NK-92 (cell line): Measurements from ENCODE around the gene TMEM235.
"Not testable (repeated sequence)": the region's sequence is repeated elsewhere in the genome, so short reads cannot be mapped to it uniquely, and the experiment has no call there.

Experiments
- DNase-seq: peaks from one replicate; lab custom pipeline; 2025; ENCODE audit not compliant: unreplicated experiment; lab: John Stamatoyannopoulos, UW

The TMEM235 gene

DNA sequence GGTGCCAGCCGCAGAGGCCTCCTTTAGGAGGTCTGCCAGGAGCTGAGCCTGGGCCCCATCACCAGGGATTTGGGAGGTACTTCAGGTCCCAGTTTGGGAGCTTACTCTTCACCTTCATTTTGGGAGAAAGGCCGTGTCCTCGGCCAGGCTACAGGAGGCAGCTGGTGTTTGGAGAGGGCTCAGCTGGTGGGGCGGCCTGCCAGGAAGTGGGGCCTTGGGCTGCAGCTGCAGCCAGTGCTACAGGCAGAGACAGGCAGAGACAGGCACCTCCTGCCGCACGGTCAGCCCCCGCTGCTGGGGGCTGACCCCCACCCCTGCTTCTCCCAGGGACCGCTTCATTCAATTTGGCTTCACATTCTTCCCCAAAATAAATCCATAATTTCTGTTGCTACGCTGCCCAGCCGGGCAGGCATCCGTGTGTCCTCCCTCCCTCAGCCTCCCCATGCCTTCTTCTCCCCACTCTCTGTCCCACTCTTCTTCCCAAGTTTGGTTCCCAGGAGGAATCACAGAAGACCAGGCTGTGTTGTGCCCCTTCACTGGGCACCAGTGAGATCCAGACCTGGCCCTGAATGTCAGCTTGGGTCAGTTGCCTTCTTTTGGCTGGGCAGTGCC, 6.1 kb downstream of the TMEM235 start:
- DNase-seq = no peak

DNA sequence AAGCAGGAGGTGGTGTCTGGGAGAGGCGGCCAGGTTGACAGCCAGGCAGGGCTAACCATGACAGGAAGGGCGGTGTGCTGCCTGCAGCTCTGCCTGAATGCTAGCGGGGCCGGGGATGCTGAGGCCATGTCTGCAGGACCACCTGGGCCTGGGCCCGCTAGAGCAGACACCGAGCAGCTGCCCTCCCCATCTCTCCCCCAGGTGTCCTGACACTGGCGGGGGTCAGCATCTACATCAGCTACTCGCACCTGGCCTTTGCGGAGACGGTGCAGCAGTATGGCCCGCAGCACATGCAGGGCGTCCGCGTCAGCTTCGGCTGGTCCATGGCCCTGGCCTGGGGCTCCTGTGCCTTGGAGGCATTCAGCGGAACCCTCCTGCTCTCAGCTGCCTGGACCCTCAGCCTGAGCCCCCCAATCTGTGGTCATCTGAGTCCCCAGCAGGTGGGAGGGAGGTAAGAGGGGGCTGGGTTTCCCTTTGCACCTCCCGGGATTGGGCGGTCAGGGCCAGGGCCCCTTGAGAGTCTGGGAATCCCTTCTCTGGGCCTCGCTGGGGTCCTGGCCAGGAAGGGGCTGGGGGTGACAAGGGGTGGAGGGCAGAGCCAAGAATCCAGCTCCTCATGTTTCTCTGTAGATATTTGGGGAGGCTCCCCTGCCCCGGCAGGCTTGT, 7.5 kb downstream of the TMEM235 start:
- no peak for DNase-seq

DNA sequence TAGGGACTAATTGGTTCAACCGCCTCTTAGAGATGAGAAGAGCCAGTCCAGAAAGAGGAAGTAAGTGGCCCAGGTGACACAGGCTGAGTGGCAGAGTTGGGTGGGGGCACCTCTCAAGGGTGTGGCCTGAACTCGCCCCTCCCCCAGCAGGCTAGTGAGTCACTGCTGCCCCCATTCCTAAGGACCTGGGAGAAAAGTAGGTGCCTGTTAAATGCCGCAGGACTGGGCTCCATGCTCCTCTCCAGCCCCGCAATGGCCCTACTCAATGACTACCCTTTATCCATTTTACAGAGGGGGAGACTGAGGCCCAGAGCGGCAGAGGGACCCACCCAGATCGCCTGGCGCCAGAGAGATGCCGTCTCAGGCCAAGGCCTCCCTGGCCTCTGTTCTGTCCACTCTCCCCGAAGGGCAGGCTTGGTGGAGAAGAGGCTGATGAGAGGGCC, 8.1 kb downstream of the TMEM235 start:
- no peak for DNase-seq

DNA sequence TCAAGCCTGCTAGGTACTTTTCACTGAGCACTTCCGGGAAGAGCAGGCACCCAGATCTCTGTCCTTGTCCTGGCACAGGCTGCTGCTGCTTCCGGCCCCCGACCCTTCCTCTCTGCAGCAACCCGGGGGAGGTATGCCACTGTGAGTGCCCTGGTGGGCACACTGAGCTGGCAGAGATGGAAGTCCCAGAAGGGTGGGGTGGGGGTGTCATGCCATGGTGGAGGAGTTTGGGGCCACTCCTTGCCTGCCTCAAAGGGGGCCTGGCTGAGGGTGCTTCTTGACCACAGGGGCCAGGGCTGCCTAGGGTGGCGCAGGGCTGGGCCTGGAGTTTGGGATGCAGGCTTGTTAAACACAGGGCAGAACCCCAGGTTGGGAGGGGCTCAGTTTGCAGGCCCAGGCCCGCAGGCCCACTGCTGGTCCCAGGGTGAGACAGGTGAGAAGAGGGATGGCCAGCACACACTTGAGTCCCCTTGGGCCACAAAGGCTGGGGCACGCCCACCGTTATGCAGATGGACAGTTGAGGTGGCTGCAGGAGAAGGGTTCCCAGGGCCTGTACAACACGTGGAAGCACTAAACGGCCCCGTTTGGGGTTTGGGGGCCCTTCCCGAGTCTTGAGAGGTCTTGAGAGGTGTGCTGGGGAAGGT, 8.7 kb downstream of the TMEM235 start:
- no peak for DNase-seq

DNA sequence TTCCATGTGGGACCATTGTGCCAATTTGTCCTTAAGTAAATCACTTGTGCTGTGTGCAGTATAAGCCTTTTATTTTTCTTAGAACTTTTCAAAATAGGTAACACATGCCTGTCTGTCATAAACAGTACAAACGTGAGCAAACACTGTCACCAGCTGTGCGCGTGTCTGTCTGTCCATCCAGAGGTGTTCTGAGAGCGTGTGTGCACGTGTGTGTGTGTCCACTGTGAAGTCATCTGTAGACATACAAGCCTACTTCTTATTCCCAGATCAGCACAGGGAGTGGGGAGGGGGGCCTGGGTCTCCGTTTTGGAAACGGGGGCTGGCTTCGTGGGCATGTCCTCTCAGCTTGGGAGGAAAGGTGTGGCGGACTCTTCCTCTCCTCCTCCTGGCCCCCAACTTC, 9.4 kb downstream of the TMEM235 start:
- DNase-seq = no peak

DNA sequence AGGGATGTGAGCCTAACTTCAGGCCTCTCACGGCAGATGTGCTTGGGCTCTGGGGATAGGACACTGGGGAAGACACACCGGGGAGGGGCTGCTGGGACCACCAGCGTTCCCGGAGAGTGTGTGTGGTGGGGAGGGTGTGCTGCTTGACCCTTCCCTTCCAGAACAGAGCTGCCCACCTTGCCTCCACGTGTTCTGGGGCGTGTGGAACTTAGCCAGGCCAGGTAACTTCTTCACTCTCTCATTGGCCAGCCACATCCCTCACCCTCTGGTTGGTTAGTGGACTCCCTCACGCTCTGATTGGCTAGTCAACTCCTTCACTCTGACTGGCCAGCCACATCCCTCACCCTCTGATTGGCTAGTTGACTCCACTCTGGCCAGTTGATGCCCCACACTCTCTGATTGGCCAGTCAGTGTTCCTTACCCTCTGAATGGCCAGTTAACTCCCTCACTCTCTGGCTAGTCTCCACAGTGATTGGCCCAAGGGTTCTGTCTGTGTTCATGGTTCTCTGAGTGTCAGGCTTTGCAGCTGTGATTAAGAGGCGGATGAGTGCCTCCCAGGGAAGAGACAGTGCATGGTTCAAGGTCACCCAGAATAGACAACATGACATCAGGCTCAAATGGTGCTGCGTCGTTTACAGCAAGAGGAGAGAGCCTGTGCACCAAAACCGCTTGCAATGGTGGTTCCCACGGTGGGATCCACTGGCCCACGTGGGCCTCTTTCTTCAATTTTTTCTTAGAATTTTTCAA, 10.0 kb downstream of the TMEM235 start:
- DNase-seq = no peak

DNA sequence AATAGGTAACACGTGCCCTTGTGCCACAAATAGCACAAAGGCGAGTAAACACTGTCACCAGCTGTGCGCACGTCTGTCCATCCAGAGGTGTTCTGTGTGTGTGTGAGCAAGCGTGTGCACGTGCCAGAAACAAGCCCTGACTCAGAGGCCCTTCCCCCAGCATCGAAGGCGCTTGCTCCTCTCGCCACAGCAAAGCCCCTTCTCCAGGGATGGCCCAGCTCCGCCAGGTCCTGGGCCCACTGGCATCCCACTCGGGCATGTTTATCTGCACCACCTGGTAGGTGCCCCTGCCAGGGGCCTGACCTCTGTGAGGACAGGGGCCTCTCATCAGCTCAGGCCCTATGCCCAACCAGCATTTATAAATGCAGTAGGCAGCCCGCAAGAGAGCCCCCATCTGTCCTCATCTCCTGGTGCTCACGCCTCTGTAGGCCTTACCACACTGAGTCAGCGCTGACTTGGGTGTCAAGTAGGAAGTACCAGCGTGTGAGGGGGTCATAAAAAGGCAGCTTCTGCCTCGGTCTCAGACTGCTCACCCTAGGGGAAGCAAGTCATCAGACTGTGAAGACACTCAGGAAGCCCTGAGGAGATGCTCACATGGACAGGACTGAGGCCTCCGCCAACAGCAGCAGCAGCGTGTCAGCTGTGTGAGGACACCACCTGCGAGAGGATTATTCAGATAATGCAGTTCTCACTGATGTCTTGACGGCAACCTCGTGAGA, 10.8 kb downstream of the TMEM235 start:
- DNase-seq = no peak

DNA sequence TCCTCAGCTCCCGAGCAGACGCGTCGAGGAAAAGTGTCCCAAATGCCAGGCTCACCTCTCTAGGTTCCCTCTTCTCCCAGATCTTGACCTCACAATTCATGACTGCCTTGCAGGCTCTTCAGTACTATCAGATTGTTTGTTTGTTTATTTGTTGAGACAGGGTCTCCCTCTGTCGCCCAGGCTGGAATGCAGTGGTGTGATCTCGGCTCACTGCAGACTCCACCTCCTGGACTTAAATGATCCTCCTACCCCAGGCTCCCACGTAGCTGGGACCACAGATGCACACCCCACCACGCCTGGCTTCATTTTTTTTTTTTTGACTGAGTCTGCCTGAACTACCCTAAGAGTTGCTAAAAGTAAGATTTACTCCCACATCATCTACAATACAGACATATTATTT, 15.9 kb downstream of the TMEM235 start:
- DNase-seq = no peak

DNA sequence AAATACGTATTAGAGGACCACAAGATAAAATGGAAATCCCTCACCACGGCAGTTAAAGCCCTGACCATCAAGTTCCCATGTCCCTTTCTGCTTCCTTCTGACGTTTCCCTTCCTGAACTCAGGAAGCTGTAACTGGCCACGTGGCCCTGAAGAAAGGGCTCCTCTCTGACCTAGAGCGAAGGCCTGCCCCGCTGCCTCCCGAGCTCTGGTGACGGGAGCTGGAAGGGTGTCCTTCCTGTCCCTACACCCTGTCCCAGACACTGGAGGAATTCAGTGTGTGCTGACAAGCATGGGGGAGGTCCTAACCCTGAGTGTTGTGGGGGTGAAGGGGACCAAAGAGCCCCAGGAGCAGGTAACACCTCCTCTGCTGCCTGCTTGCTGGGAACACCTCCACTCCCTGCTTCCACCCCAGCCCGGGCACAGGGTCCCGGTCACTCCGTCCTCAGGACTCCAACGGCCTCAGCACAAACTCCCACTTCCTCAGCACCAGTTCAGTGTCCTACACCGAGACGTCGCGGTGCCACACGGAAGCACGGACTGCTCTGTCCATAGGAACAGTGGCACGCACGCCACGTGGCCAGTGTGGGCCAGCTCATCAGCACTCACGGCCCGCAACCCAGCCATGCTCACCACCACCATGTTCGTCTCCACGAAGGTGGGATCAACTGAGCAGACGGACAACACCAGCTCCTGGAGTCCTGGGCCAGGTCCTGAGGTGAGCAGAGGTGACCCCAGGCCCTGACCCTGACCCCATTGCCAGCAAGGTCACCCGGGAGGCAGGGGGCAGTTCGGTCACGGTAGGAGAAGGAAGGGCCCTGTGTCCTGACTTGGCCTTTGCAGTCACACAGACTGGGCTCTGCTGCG, 16.9 kb downstream of the TMEM235 start:
- DNase-seq = no peak

DNA sequence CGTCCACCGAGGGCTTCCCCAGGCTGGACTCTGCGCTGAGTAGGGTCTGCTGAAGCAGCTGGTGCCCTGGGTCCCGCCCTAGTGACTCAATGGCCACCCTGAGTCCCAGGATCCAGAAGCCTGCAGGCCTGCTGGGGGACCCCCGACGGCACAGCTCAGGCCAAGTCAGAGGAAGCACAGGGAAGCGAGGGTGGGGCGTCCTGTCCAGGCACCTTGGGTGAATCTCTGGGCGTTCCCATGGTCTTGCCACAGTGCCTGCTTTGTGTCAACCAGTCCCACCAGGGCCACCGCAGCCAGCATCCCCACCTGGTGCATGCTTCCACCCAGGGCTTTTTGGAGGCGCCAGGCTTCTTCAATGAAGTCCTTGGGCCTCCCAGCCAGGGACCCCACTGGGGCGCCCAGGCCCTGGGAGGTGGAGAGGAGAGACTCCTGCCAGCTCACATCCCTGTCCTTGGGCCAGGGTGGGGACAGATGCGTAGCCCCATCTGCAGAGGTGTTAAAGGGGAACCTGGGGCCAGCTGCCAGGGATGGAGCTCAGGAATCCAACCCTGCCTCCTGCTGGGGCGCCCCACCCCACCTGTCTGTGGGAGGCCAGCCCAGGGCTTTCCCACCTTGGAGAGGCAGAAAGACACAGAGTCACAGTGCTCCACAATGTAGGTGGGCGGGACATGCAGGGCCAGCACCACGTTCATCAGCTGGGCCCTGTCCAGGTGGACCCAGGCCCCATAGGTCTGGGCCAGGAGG, 17.8 kb downstream of the TMEM235 start:
- no peak for DNase-seq

DNA sequence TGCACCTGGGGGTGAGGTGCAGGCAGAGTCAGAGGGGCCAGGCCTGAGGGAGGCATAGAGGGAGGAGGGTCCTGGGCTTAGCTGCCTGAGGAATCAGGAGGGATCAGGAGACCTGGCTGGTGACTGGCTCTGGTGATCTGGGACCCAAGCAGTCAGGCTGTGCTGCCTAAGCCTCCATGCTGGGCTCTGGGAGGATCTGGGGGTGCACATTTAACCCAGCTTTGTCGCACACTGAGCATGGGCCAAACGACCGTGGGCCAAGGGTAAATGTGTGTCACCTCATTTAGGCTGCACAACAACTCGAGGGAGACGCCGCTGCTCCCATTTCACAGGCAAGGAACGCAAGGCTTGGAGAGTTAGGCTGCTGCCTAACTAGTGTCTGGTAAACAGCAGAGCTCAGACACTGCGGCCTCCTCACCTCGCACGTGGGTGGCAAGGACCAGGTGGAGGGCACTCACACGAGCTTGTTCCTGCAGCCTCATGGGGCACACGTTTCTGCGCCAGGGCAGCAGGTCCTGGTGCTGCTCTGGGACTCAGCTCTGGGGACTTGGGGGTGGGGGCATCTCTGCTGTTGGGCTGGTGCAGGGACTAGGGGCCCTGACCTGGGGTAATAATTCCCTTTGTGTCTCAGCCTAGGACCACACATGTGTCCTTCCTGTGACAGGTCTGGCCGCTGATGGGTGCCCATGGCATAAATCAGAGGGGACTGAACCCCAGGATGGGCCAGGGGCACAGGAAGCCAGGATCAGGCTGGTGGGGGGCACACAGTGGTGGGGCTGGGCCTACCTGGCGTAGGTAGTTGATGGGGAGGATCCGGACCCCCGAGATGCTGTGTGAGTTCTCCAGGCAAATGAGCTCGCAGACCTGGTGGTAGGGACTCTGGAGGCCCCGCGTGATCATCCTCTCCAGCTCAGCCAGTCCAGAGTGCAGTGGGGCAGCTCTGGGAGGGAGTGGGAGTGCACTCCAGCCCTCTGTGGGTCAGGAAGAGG, 18.7 kb downstream of the TMEM235 start:
- no peak for DNase-seq

DNA sequence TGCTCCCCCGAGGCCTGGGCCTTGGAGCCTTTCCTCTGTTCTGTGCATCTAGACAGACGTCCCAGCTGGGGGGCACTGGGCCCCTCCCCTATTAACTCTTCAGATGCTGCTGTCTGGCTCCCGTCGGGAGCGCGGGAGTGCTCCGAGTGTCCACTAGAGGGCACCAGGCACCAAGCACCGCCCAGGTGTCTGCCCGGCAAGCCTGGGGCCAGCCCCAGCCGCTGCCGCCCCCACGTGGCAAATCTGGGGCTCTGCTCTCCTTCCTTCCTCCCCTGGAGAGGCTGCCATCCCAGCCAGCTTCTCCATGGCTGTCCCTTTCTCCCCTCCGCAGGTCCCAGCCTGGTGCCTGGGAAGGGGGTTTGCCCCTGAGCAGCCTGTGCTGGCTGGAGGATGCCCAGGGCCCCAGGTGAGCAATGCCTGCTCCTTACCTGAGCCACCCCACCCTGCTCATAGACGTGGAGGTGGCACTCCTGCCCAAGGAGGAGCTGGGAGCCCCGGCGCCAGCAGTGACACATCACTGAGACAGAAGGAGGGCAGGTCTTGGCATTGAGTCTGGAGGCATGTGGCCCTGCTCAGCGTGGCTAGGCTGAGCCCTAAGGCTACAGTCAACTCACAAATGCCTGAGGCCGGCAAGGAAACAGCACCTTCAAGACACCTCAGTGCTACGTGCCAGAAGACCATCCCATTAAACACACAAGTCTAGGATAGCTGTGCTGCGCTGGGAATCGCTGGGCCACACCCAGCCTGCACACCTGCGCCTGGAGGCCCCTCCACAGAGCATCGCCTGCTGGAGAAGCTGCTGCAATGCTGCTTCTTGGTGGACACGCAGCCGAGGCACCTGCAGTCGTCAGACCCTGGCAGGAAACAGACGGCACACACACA, 19.7 kb downstream of the TMEM235 start:
- DNase-seq = peak; percentile 17

DNA sequence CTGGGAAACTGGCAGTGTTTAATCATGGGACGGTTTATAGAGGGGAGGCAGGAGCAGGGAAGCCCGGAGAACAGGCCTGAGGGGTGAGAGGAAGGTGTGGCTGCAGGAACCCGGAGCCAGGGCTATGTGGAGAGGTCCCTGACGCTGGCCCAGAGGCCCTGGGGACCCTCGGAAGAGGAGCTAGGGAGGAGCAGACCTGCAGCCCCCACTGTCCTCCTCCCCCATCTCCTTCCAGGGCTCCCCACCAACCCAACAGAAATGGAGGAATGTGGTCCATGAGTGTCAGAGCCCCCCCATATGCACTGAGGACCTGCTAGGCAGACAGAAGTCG, 20.3 kb downstream of the TMEM235 start:
- no peak for DNase-seq

DNA sequence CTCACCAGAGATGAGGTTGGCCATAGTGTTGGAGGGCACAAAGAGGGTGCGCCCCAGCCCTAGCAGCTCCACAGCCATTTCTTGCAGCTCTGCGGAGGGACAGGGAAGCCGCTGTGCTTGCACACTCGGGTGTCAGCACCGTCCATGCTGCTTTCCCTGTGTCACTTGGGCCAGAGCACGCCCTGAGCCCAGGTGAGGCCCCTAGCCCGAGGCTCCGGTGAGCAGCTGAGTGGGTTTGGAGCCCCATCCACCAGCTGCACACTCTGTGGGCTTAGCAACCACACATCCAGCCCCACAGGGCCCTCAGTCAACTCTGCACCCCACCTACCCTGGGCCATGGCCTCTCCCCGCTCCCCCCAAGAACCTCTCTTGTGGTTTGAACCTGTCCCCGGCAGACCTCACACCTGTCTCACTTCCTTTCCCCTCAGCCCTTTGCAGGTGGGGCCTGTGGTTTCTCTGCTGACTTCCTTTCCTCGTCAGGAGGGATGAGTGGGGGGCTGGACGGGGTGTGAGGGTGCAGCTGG, 20.7 kb downstream of the TMEM235 start:
- no peak for DNase-seq

DNA sequence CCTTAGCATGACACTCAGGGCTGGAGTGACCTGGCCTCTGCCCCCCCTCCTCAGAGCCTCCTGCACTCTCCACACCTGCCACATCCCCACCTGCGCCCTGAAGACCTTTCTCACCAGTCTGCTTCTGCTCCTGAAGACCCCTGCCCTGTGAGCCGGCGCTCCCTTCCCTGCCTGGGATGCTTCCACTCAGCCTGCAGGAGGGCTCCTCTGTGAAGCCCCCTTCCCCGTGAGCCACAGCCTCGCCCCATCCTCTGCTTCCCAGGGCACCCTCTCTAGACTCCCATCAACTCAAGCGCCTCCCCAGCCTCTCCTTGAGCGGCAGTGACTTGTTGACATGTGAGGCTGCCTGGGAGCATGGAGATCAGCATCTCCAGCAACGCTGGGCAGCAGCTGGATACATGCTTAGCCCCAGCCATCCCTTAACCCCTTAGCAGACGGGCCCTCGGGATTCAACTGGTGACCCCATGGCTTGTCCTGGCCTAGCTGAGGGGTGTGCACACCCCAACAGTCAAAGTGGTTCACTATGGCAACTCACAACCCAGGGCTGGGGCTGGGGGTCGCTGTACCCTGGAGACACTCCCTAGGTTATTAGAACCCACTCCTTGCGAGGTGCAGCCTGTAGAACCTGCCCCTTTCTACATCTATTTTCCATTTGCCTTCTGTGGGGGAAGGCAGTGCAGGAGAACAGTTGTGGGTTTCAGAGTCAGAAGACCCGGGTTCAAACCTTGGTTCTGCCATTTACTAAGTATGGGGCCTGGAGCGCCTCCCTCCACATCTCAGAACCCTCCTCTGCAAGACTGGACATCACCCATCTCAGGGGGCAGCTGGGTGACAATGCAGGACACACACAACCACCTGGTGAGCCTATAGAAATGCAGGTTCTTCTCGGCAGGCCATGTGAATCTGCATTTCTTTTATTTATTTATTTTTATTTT, 21.5 kb downstream of the TMEM235 start:
- DNase-seq = no peak

DNA sequence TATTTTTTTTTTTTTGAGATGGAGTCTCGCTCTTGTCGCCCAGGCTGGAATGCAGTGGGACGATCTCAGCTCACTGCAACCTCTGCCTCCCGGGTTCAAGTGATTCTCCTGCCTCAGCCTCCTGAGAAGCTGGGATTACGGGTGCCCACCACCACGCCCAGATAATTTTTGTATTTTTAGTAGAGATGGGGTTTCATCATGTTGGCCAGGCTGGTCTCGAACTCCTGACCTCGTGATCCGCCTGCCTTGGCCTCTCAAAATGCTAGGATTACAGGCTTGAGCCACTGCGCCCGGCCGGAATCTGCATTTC, 22.2 kb downstream of the TMEM235 start:
- DNase-seq = not testable (repeated sequence)
